ENCODE results near the gene TMEM11.

- TF ChIP-seq, protein P1, sequence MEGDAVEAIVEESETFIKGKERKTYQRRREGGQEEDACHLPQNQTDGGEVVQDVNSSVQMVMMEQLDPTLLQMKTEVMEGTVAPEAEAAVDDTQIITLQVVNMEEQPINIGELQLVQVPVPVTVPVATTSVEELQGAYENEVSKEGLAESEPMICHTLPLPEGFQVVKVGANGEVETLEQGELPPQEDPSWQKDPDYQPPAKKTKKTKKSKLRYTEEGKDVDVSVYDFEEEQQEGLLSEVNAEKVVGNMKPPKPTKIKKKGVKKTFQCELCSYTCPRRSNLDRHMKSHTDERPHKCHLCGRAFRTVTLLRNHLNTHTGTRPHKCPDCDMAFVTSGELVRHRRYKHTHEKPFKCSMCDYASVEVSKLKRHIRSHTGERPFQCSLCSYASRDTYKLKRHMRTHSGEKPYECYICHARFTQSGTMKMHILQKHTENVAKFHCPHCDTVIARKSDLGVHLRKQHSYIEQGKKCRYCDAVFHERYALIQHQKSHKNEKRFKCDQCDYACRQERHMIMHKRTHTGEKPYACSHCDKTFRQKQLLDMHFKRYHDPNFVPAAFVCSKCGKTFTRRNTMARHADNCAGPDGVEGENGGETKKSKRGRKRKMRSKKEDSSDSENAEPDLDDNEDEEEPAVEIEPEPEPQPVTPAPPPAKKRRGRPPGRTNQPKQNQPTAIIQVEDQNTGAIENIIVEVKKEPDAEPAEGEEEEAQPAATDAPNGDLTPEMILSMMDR (IDR thresholded peaks at IDR 0.05; ENCODE audit: low read depth, low read length, missing input control), result no peak
- TF ChIP-seq MAX (IDR thresholded peaks at IDR 0.05), result no peak
- no peak for TF ChIP-seq TAF1 (conservative IDR thresholded peaks at IDR 0.05)
- TF ChIP-seq FOXA1 (IDR thresholded peaks at IDR 0.05), result no peak
- TF ChIP-seq YY1 (IDR thresholded peaks at IDR 0.05), result no peak
- TF ChIP-seq SP1 (IDR thresholded peaks at IDR 0.05), result no peak
- TF ChIP-seq REST (IDR thresholded peaks at IDR 0.05), result no peak
- TF ChIP-seq ZBTB33 (IDR thresholded peaks at IDR 0.05), result no peak
- no peak for TF ChIP-seq NR2F2 (IDR thresholded peaks at IDR 0.05)
- no peak for TF ChIP-seq JUND (IDR thresholded peaks at IDR 0.05)
- no peak for TF ChIP-seq RAD21 (IDR thresholded peaks at IDR 0.05)
- TF ChIP-seq HNF4A (conservative IDR thresholded peaks at IDR 0.05), result no peak
Measured at GRCh38 chr17:21185061-21185460, 28.9 kb downstream of the TMEM11 start.

Measured in liver (tissue), 3 donors.